G401.6 (cell line): ENCODE data around the gene TMEM8B.
A peak's percentile ranks its signal among the peaks of the same experiment; 100 is the strongest.

Source experiments
- FAIRE-seq: peaks from 2 replicates; lab custom pipeline; 2012; peaks lifted over from hg19 to GRCh38; lab: Jason Lieb, UNC

The TMEM8B gene

DNA sequence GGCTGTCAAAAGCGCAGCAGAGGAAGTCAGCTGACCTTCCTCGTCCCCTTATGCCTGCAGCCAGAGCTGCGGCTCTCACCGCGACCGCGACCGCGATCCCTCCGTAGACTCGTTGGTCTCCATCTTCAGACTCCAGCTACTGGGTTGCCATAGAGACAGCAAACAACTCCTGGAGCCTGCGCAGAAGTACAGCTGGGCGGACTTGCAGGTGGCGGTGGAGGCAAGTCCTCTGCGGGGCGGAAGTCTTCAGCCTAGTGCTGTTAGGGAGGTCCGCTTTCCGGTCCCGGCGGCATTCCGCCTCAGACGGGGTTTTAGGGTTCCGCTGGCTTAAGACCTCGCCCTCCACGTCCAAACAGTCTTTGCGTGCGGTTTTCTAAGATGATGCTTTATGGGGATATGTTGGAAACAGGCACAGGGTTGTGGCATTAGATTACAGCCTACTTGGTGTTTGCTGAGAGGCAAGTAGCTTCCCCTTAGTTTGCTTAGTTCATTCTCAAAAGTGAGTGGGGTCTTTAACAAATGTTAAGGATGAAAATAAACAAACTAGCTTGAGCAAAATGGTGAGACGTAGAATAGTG, 16.9 kb upstream of the TMEM8B start, which contains the start of gene SPAG8:
TSS of gene SPAG8 (minus strand) at position 238 of the 578 bp plus-strand sequence. CDS start at position 123, 115 bp downstream.
- FAIRE-seq: peak; percentile 30

DNA sequence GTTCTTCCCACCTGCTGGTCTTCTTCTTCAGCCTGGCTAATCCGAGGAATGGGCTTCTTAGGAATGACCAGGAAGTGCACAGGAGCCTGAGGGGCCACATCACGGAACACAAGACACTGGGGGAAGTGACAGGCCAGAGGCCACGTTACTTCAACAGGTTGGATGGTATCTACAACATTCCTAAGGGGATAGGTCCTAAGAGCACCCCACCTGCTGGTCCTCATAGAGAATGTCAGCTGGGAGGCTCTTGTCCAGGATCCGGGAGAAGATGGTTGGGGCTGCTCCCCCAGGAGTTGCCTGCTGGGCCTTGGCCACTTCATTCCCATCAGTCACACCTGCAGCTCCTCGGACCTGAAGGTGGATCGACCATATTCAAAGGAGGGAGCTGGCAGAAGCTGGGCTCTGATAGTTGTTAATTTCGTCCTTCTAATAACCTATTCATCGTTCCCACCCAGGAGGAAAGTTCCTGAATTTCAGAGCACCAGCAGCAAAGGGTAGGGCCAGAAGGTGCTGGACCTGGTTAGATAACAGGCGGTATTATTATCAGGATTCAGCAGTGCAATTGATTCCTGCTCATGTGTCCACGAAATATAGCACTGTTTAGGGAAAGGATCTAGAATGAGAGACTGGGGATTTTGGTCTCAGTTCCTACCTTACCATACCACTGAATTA, 15.5 kb upstream of the TMEM8B start:
- no peak for FAIRE-seq

DNA sequence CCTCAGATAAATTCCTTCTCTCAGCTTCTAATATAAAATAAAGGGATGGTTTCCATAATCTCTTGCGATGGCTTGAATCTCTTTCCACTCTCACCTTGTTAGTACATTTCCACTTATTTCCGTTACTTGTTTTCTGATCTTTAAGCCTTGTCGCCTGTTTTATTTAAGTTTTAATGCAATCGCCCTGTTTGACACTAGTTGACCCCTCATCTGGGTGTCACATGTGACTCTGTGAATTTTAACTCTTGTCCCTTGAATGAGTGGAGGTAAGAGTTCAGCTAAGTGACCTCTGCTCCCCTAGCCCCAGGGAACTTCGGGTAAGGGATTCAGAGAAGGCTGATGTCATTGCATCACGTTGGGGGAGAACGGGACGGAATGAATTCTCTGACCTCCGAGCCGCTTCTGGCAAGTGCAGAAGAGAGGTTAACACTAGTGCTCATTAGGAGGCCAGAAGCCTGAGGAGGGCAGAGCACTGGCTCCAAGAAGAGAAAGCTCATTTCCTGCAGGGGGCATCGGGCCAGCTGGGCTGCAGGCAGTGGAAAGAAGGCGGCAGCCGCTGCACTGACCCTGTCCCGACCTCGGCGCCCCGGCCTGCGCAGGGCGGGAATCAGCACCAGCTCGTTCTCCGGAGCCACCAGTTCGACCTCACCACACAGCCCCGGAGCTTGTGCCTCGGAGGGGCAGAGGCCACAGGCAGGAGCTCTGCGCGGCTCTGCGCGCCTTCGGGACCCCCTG, 14.8 kb upstream of the TMEM8B start:
- no peak for FAIRE-seq

DNA sequence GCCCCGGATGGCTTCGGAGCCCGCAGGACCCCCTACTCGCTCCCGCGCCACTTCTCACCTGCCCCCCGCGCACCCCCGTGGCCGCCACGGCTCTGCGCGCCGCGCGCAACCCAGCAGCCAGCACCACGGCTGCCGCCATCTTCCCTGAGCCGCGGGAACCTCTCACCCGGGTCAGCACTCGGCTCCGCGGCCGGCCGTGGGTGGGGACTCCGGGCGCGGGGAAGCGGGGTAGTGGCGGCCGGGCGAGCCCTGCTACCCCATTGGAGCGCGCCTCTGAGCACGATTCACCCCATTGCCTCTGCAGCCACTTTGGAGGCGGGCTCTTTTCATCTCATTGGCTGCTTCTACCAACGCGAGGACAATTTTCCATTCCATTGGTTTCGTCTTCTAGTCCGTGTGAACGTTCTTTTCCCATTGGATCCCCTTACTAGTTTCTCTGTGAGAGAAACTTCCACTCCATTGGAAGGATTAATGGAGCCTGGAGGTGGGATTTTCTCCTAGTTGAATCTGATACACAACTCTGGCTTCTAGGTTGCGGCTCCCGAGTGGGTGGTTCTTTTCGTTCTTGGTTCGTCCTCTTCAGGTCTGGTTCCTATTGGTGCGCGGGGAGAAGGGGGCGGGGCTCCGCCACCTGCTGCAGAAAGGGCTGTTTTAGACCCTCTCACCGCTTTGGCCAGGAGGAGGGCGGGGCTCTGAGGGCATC, 14.0 kb upstream of the TMEM8B start, which contains the start of gene HINT2:
TSS of gene HINT2 (minus strand) at position 202 of the 703 bp plus-strand sequence. CDS start at position 139, 63 bp downstream.
- peak; percentile 99 for FAIRE-seq

DNA sequence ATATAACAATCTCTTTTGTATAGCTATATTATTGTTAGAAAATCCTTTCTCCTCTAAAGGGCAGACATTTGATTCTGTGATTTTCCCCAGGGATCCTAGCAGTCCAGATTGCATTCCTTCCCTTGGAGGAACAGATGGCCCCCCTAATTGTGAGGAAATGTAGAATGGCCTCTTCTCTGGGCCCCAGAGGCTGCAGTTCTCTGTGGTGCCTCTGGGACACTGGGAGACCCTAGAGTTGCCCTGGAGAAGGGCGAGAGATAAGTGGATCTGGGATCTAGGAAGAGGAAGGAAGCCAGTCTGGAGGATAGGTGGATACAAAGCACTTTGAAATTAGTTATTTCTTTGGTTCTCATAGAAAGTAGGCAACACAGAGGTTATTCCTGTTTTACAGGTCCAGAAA, 12.3 kb upstream of the TMEM8B start:
- FAIRE-seq: no peak

DNA sequence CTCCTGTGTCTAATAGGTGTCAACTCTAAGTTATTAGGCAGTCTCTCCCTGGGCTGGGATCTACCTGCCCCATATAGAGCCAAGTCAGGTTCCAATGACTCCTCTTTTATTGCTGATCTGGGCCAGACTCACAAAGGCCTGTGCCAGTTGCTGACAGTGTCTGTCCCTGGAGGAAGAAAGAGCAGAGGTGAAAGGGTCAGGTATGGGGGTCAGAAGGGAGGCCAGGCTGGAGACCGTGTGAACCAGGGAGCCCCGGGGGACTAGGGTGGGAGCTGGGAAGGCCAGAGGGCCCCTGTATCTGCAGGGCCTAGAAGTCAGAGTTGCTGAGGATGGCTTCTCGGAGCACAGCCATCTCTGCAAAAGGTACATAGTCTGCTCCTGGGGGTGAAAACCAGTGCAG, 10.7 kb upstream of the TMEM8B start:
- FAIRE-seq: no peak

DNA sequence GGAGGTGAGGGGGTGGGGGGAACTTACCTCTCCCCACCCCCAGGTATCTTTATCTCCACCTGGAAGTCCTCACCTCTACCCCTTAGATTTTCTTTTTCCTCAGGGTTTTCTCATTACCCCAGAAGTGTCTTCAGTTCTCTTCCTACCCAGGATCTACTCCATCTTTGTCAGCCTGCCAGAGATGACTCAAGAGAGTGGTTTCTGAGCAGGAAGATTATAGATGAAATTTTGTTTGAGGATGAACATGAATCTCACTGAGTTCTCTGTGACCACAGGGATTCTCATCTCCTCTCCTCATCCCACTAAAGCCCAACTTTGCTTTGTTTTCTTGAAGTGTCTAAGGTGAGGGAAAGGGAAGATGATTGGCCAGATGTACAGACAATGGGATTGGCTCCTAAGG, 9.0 kb upstream of the TMEM8B start:
- FAIRE-seq: no peak

DNA sequence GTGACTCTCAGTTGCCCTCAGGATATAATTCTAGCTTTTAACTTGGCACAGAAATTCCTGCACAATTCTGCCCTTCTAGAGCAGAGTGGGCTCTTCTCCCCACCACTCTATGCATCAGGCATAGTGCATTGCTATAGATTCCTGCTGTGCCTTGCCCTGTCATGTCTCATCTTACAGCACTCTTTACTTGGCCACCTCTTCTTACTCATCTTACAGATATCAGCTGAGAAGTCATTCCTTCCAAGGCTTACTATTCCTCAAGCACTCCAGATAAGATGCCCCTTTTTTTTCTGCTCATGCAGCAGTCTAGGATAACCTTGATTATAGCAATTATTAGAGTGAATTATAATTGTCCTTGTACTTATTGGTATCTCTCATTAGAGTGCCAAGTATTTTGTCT, 6.1 kb upstream of the TMEM8B start:
- no peak for FAIRE-seq

DNA sequence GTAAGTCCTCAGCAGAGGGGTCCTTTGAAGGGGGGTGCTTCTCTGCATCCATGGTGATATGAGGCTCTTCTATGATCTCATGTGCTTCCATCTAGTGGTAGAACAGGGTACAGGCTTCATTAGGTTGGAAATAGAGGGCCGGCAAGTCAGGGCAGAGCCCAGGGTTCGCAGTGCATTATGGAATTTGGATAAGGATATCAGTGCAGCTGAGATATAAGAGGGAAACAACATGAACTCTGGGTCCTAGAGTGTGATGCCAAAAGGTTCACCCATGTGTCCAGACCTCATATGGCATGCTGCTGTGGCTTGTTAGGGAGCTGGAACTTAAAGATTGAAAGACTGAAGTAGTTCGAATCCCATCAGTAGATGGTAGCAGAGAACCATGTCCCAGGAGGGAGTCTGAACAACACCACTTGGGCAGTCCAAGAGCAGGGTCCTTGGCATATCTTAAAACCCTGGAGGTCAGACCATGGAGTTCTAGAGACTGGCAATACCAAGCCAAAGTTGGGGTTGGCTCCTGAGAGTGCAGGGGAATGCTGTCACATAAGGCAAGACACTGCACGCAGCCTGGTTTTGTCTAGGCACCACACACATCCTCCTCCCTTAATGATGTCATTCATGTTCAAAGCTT, 2.8 kb upstream of the TMEM8B start:
- peak; percentile 42 for FAIRE-seq

DNA sequence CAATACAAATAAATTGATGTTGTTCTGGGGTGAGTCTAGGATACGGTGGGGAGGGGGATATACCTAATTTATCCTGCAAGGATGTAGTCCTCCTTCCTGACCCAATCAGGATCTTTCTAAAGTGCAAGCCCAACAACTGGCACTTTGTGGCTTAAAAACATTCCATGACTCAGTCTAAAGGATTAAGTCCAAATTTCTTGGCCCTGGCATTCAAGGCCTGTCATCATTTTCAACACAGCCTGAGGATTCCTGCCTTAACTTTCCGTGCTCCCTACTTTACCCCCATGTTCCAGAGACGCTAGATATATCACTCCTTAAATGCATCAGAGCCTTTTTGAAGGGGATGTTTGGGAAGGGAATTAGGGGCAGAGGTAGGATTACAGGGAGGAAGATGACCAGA, 1.5 kb upstream of the TMEM8B start:
- no peak for FAIRE-seq

DNA sequence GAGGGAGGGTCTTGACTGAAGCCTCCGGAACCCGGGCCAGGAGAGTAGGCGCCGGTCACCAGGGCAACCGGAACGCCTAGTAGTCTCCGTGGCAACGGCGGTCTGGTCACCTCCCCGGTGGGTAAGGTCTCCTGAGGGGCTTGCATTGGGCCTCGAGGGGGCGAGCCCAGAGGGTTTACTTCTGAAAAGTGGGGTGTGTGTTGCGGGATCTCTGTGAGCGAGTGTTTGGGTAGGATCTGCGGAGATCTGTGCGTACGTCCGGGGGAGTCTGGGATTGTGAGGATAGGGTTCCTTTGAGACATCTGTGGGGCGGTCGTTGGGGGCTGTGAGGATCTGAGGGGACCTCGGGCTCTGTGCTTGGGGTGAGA, 328 bp upstream of the TMEM8B start, which contains the start of gene FAM221B:
TSS of gene FAM221B (minus strand) at position 17 of the 368 bp plus-strand sequence. CDS start 2,571 bp downstream, outside the sequence.
- FAIRE-seq: no peak

DNA sequence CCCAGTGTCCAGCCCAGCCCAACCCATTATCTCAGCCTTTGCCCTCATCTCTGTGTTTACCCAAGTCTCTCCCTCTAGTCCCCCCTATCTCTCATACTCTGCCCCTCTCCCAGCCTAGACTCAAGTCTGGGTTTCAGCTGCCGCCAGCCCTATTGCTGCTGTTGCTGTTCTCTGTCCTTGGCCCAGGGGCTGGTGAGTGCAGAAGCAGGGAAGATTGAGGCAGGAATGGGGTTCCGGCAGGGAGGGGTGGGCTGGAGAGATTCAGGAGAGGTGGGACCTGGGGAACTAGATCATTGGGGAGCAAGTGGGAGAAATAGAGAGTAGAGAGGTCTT, 702 bp downstream of the TMEM8B start:
- no peak for FAIRE-seq

DNA sequence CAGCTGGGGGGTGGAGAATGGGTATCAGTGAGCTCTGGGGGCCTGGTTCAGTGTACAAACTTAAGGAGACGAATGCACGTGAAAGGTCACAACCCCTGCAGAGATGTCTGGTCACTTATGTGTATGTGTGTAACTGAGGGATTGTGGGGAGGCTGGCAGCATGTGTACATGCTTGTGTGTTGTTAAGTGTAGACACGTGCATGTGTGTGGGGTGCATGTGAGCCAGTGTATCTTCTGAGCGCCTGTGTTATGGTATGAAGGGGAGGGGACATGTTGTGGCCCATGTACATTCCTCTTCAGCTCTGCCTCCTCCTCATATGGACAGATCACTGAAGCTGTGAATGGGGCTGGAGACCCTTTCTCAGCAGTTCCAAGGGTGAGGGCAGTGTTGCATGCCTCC, 2.0 kb downstream of the TMEM8B start:
- no peak for FAIRE-seq

DNA sequence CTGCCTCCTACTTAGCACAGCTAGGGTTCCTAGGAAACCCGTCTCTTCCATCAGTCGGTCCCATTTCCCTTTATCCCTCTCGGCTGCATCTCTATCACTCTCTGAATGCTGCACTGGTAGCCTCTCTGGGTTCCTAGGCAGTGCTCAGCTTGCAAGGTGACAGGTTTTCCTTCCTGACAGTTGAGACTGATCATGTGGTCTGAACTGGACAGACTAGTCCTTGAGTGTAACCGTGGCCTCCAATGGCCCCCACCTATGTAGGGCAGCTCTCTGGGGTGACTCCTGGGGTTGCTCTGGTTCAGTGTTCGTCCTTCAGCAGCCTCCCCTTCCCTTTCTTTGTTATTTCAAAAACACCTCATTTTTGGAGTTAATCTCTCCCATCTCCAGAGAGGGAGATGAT, 3.8 kb downstream of the TMEM8B start:
- no peak for FAIRE-seq

DNA sequence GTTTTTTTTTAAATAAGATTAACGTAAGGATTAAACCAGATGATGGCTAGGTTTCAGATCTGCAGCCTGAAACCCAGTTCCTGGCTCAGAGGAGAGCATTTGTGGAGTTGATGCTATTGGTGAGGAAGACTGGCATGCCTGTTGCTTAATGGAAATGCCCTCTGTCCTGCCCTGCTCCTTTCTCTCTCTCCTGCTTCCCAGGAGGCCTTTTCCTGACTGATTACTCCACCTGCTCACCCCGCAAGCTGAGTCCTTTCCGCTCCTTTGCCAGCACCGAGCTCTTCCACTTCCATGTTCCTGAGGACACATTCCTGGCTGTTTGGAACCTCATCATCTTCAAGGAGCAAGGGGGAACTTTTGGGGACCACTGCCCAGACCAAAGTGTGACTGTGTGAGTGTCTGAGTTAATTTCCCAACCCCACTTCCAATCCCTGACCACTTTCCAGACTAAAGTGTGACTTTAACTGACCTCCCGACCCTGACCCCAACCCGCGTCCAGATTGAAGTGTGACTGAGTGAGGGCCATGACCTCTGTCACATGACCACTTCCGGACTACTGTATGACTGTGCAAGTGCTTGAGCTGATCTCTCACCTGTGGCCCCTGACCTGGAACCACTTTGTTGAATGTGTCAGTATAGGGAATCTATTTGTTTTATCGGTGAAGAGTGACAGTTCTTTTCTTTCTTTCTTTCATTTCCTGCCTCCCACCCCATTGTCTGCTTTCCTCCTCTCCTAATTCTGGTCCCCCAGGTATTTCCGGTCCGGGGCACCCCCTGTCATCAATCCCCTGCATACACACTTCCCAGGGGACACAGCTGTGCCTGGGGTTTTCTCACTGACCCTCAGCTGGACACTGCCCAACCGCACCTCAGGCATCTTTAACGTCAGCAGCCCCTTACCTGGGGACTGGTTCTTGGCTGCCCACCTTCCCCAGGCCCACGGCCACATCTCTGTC, 5.5 kb downstream of the TMEM8B start:
- no peak for FAIRE-seq

DNA sequence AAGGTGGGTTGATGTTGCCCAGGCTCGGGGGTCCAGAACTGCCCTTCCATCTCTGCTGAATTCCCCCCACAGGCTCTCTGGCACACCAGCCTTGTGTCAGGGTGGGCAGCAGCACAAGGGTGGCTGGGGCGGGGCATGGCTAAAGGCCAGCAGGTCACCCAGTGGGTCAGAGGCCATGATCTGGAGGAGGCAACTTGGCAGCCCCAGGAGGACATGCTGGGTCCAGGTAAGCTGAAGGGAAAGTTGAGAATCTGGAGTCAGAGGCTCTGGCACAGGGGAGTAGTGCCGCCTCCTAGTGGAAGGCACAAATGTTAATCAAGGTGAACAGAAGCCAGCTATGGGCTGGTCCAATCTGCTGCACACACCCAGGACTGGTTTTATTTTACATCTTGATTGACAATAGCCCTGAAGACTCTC, 6.2 kb downstream of the TMEM8B start:
- no peak for FAIRE-seq

DNA sequence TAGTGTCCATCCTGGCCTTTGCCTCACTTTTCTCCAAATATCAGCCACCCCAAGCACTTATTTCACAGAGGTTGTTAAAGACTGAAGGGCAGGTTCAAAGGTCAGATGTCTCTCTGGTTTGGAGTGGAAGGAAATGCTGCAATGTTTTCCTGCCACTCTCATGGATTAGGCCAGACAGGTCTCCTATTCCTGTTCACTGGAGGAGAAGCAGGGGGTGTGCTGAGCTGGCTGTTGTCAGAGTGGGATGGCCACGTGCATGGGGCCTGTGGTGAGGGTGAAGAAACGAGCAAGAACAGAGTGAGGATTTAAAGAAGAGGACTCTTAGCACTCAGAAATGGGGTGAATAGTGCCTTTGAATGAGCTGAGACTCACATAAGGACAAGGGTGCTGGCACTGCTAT, 6.7 kb downstream of the TMEM8B start:
- FAIRE-seq: no peak

DNA sequence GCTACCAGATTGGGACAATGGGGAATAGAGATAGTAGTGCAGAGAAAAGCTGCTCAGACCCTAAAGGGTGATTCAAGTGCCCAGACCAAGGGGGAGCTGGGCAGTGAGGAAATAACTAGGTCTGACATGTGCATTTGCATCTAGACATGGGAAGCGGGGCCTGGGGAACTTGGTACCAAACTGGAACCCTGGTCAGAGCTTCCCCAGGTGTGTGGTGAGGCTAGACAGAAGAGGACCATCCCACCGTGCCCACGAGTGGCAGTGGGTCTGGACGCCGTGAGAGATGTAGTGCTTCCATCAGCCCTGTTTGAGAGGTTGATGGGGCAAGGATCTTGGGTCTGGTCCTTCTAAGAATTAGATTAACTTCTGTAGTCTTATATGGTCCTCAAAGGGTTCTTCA, 7.6 kb downstream of the TMEM8B start:
- no peak for FAIRE-seq

DNA sequence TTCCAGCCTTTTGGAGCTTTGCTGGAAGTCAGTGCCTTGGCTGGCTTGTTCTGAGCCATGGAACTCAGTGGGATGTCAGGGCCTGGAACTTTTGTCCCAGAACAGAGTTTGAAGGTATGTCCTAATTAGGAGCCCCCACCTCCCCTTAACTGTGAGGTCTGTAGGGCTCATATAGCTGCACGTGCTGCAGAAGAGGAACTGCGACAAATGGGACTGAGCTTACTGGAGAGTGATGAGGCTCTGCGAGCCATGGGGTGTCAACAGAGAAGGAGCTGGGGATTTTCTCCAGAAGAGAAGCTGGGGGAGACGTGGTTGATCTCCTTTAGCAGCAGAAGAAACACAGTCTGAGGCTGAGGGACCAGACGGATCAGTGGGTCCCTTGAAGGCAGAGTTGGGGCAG, 10.9 kb downstream of the TMEM8B start:
- no peak for FAIRE-seq

DNA sequence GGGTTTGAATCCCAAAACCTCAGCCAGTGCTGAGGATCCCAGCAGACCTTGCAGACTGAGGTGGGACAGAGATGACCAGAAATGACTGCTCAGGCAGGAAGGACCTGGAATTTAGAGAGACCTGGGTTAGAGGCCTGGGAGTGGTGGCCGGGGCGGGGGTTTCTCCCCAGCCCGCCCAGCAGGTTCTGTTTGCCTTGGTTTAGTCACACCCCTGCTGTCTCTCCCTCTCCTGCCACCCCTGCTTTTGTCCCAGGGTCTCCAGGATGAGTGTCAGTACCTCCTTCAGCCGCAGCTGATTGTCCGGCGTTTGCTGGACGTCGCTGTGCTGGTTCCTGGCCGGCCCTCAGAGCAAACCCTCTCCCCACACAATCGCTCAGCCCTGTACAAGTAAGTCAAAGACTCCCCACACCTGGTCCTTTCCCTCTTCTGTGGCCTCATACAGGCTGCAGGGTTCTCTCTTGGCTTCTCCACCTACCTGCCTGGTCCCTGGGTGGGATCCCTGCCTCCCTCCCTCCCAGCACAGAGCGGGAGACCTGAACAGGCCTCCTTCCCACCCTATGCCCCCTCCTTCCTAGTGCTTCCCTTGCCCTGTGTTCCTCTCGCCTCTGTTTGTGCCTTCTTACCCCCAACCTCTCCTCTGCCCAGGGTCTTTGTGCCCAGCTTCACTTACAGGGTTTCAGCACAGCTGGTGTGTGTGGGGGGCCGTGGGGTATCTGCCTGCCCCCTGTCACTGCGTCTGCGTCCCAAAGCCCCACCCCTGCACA, 12.0 kb downstream of the TMEM8B start:
- no peak for FAIRE-seq

DNA sequence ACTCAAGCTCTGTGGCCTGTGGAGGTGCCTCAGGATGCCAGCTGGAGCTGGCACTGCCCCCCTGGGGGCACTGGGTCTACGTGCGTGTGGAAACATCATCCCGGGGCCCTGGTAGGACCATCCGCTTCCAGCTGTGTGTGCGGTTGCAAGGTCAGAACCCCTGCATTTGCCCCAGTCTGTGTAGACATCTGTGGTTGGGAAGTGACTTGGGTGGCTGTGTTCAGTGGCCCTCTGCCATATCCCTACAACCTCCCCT, 12.5 kb downstream of the TMEM8B start:
- FAIRE-seq: no peak
